HG03060 (cell line): ENCODE data around the gene KBTBD4.
"Not testable (repeated sequence)": the region's sequence is repeated elsewhere in the genome, so short reads cannot be mapped to it uniquely, and the experiment has no call there.

ENCODE experiments used
- ATAC-seq: cut with Tn5 transposase; IDR thresholded peaks from one replicate; pipeline ENCODE4 v1.9.1; 2021; ENCODE audit warnings: low read depth, moderate number of reproducible peaks; ENCODE audit not compliant: unreplicated experiment

KBTBD4 gene

DNA sequence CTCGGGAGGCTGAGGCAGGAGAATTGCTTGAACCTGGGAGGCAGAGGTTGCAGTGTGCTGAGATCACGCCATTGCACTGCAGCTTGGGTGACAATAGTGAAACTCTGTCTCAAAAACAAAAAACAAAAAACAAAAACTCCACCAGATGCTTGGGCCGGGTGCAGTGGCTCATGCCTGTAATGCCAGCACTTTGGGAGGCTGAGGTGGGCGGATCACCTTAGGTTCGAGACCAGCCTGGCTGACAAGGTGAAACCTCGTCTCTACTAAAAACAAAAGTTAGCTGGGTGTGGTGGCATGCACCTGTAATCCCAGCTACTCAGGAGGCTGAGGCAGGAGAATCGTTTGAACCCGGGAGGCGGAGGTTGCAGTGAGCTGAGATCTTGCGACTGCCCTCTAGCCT is 14.4 kb downstream of the KBTBD4 start:
- not testable (repeated sequence) for ATAC-seq

DNA sequence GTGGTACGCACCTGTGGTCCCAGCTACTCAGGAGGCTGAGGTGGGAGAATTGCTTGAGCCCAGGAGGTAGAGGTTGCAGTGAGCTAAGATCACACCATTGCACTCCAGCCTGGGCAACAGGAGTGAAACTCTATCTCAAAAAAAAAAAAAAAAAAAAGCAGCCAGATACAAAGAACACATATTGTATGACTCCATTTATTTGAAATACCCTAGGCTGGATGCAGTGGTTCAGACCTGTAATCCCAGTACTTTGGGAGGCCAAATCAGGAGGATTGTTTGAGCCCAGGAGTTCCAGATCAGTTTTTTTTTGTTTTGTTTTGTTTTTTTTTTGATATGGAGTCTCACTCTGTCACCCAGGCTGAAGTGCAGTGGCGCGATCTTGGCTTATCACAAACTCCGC is 16.4 kb downstream of the KBTBD4 start:
- ATAC-seq: not testable (repeated sequence)

DNA sequence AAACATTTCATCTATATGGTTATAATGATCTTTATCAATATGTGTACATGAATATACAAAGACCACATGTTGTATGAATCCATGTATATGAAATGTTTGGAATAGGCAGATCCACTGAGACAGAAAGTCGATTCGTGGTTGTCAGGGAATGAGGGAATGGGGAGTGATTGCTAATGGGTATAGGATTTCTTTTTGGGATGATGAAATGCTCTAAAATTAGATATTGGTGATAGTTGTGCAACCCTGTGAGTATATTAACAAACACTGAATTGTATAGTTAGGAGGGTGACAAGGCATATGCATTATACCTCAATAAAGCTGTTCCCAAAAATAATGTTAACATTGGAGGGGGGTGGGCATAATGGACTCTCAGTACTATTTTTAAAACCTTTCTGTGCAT is 18.3 kb downstream of the KBTBD4 start:
- no peak for ATAC-seq

DNA sequence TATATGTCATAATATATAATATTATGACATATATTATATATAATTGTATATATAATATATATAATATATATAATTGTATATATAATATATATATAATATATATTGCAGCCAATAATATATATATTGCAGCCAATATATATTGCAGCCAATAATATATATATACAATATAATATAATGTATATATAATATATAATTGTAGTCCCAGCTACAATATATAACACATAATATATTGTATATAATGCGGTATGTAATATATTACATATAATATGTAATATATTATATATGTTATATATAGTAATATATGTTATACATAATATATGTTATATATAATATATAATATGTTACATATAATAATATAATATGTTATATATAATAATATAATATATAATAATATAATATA is 20.1 kb downstream of the KBTBD4 start:
- no peak for ATAC-seq

DNA sequence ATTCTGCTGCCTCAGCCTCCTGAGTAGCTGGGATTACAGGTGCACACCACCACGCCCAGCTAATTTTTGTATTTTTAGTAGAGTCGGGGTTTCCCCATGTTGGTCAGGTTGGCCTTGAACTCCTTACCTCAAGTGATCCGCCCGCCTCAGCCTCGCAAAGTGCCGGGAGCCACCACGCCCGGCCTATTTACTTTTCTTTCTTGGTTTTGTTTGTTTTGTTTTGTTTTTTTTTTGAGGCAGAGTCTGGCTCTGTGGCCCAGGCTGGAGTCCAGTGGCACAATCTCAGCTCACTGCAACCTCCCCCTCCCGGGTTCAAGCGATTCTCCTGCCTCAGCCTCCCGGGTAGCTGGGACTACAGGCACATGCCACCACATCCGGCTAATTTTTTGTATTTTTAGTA is 21.8 kb downstream of the KBTBD4 start:
- ATAC-seq: not testable (repeated sequence)

DNA sequence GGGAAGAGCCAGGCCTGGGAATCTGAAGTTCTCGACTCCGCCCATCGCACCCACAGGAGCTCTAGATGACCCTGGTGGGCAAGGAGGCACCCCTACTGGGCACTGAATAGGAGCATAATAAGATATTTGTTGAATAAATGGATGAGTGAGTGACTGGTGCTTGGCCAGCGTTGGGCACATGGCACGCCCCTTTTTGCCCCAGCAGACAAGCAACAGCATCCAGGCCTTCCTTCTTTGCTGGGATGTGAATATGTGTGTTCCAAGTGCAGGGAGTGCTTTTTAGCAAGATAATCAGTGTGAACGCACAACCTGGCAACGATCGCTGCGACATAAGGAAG is 25.4 kb downstream of the KBTBD4 start:
- ATAC-seq: peak; percentile 23

DNA sequence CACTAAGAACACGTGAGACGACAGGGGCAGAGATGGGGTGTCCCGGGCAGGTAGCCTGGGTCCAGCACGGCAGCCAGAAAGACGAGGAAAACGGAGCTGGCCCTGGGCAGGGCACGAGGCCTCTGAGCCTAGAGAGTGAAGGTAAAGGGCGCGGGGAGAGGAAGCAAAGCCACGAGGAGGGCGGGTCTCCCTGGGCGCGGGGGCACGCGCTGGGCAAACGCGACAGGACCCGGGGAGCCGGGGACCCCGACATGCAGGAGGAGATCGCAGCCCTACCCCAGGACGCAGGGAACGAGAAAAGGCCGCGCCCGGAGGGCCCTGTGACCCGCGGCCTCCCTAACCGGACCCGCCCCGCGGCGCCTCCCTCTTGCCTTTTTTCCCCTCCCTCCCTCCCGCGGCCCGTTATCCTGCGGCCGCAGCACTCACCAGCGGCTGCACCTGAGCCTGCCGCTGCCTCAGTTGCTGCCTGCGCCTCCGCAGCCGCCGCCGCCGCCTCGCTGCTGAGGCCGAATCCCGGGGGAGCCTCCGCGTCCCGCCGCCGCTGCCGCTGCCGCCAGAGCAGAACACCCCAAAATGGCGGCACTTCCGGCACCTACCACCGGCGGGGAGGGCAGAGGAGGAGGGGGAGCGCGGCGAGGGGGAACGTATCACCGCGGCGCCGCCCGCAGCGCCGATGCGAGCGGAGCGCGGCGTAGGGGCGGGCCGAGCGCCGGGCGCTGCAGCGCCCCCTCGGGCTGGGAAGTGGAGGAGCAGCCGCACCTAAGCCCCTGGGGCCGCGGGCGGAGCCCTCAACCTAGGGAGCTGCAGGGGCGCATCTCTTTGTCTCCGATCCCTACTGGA is 26.0 kb downstream of the KBTBD4 start, which contains the start of gene CELF1:
Gene CELF1, minus strand, starts transcription at position 567 of the 840 bp plus-strand sequence. CDS start 53,609 bp downstream, outside the sequence.
- peak; percentile 77 for ATAC-seq

DNA sequence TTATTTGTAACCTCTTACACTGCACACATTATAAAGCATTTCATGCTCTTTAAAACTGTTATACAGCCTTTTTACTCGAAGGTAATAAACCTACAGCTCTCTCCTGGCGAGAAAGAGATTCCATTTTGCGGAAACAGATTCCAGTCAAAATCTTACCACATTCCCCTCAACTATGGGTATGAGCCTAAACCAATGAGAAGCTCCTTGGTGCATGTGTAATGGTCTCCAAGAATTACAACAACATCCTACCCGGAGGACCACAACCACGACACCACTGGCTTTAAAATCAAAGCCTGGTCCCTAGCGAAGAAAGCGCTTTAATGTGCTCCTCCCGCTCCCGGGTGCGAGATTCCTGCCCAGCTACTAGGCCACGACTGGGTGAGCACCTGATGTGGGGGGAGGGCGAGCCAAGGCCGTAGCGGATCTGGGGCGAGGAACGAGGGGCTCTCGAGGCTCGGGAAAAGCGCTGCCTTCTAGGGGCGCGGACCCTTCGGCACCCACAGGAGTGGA is 26.7 kb downstream of the KBTBD4 start:
- no peak for ATAC-seq

DNA sequence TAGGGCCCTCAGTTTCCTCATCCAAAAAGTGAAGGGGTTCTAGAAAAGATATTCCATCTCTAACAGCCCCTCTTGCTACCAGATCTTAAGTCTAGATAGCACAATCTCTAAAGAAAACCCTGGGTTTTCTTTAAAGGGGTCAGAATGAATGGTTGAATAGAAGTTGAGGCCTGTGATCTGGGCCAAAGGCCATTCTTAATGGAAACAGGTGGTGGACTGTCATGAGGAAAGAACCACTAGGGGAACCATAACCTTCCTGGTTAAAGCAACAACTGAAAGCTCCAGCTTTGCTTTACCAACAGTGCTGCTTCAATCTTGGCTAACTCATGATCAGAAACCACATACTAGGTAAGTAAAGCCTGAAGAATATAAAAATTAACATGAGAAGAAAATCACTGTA is 27.7 kb downstream of the KBTBD4 start:
- no peak for ATAC-seq

DNA sequence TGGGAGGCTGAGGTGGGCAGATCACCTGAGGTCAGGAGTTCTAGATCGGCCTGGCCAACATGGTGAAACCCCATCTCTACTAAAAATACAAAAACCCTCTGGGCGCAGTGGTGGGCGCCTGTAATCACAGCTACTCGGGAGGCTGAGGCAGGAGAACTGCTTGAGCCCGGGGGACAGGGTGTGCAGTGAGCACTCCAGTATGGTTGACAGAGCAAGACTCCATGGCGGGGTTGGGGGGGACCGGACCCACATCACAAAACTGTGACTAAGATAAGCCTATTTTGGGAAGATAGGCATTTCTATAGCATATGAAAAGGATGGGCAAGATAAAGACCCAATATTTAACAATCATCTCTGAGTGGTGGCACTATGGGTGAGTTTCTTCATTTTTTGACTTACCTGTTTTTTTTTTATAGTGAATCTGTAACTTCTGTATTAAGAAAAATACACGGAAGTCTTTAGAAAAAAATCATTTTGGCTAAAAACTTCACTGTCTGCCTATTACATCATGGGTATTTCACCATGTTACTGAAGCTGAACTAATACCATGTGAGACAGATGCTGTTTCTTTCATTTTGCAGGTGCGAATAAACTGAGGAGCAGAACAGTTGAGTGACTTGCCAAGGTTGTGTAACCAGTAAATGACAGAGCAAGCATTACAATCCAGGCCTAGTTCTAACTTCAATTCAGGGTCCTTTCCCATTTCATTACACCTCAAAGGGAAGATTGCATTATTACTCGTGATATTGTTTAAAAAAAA is 28.3 kb downstream of the KBTBD4 start:
- ATAC-seq: no peak

DNA sequence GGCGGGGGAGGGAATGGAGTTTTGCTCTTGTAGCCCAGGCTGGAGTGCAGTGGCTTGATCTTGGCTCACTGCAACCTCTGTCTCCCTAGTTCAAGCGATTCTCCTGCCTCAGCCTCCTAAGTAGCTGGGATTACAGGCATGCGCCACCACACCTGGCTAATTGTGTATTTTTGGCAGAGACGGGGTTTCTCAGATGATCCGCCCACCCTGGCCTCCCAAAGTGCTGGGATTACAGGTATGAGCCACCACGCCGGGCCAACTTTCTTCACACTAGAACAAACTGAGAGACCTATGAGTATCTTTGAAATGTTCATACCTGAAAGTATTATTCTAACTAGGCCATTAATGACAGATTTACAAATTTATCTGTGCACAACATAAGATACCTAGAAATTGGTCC is 32.5 kb downstream of the KBTBD4 start:
- ATAC-seq: not testable (repeated sequence)

DNA sequence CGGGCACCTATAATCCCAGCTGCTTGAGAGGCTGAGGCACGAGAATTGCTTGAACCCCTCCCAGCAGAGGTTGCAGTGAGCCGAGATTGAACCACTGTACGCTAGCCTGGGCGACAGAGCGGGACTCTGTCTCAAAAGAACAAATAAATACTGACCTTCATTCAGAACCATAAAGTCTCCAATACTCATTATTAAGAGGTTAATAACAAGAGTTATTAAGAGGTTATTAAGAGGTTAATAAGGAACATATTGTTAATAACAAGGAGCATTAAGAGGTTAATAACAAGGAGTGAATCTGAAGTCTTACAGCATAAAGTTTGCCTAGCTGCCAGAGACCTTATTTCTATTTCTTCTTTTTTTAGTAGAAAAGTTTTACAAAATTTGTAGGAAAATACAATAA is 33.5 kb downstream of the KBTBD4 start:
- no peak for ATAC-seq

DNA sequence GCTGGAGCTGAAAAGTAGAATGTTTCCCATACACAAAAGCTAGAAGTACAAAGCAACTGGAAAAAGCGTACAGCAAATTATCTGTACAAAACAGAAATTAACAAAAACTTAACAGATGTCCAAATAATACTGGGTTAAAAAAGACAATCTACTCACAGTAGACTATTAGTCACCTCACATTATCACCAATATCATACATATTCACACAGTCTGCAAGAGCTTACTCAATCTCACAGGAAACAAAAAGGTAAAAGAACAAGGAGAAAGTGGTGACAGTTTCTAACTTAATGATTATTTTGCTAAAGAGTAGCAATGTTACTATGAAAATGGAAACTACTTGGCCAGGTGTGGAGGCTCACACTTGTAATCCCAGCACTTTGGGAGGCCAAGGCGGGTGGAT is 37.7 kb downstream of the KBTBD4 start:
- ATAC-seq: no peak

DNA sequence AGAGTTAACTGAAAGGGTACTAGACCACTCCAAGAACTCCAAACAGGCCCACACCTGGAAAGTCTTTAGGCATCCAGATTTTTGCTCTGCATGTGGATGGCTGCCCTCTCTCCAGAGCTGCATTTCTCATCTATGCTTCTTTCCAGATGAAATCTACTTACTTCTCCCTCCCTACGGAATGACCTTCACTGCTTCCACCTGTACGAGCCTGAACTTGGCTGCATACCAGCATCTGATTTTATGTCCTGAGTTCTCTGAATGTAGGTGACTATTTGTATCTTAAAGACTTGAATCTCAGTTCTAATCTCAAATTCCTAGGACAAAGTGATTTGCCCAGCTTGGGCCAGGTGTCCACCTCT is 39.1 kb downstream of the KBTBD4 start:
- no peak for ATAC-seq

DNA sequence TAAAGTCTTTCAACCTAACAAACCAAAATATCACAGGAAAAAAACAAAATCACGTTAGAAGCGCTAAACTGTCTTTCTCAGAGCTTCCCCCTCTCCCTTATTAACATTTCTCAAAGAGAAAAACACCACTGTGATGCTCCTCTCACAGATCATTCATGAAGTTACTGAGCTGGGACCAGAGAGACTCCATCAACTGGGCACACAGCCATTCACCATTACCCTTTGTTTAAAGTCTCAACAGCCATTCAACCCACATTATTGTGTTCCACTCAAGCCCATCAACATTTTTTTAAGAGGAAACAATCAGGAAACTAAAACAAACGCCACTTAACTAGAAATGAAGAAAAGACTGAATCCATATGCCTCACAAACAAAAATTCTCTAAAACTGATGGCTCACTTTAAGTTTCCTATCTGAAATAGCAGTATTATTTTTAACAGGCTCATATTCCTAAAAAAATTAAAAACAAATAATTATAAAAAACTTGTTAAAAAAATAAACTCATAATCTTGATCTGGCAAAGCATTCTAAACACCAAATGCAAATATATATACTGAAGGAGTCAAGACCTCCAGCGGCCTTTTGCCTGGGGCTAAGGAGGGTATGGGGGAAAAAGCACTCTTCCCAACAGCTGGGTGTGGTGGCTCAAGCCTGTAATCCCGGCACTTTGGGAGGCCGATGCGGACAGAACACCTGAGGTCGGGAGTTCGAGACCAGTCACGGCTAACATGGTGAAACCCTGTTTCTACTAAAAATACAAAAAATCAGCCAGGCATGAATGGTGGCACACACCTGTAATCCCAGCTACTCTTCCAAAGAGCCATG is 39.8 kb downstream of the KBTBD4 start:
- ATAC-seq: no peak

DNA sequence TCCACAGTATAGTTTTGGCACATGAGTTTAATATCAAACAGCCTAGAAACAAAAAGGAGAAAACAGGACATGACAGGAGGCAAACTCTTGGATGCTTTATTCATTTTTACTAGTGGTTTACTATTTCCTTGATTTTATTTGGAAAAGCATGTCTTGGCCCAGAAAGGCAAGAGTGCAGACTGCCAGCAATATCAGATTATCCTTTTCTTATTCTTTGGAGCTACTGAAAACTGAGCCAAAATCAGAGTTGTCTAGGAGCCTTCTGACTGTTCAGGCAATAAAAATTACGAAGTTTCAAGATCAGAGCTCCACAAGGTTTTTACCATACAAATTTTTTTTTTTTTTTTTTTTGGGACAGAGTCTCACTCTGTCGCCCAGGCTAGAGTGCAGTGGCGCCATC is 41.9 kb downstream of the KBTBD4 start:
- ATAC-seq: no peak

DNA sequence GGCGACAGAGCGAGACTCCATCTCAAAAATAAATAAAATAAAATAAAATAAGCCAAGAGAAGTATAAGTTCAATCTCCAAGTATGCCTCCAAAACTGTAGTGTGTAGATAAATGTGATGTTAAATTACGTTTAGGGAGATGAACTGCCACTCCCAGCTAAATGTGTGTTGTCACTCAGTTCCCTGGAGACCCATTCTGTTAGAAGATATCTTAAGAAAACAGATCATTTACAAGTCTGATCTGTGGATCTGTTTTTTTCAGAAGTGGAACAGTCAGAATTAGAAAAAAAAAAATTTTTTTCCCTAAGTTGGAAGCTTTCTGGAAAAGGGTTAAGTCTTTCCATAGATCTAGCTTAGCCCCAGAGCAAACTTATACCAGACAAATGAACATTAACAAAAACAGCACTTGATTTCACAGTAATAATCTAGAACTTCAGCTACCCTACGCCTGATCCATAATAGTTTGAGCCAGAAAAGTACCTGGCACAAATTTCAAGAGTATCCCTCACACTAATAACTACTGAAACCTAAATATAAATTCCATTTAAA is 44.0 kb downstream of the KBTBD4 start:
- ATAC-seq: no peak

DNA sequence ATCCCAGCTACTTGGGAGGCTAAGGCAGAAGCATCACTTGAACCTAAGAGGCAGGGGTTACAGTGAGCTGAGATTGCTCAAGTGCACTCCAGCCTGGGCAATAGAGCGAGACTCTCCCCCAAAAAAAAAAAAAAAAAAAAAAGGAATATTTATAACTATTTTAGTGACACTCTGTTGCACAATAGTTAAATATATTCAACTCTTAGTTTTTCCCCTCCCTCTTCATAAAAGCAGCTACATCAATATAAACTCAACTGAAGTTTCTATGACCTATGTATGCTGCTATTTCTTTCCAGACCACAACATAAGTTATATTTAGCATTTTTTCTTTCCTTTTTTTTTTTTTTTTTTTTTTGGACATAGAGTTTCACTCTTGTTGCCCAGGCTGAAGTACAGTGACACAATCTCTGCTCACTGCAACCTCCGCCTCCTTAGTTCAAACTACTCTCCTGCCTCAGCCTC is 45.0 kb downstream of the KBTBD4 start:
- ATAC-seq: no peak

DNA sequence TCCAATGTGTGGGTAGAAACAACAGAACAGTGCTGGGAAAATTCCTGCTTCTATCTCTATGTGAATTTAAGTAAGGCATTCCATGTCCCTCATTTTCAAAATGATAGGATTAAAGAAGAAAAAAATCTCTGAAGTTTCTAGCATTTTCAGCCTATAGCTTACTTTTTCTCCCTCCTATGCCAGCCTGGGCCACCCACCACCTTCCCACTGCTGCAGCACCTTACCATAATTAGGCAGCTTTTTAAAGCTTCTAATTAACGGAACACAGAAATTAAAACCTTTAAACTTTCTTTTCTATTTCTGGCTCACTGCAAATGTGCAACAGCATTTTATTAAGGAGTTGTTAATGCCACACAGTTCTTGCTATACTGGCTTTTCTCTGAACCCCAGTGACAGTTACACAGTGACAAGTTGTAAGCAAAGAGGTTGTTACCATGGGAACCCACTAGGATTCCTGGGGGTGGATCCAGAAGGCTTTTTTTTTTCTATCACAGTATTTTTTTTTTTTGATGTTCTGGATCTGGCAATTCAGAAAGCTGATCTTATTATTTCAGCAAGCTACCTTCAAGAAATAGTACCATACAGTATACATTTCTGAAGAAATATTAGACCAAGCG is 46.1 kb downstream of the KBTBD4 start:
- ATAC-seq: no peak

DNA sequence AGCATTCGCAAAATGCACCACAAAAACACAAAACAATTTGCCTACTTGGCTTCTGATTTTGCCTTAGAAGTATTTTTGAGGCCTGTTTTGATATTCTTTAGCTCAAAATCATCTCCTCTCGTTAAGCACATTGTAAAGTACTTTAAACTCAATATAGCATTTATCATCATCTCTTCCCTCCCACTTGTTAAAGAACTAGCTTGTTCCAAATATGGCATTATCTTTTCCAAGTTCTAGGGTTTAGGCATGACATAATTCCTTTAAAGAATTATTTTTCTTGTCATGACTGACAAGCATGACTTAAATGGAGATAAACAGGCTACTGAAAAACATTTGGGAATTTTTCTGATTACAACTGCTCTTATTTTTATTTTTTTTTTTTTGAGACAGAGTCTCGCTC is 47.1 kb downstream of the KBTBD4 start:
- ATAC-seq: no peak
